Measurements from ENCODE around the gene PDZRN4. TPM values are rescaled to one million over a fixed set of nuclear protein-coding genes. Genes with fewer than 3 reads are reported as not detected.

PDZRN4 gene
- total RNA-seq, 3 donors from 2014 or later = 0.98 to 53.4 (median 2.8) TPM

DNA sequence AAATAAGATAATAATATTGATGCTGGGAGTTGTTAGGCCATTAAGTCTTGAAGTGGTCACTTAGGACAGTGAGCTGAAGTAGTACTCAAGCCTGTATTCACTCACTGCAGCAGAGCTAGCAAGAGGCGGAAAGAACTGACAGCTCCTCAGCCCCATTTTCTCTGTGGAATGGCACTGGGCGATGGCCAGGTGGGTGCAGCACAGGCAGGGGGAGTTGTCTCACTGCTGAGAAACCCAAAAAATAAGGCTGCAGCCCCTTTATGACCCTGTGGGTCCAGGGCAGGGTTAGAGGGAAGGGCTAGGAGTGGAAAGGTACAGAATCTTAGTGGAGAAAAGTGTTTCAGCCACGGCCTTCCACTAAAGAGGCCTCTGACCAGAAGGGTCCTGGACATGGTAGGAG is 35.5 kb downstream of the PDZRN4 start:
- H3K4me1 ChIP-seq = no peaks in the 10 kb centered on the region
- TF ChIP-seq CTCF (IDR thresholded peaks at IDR 0.05) (no peak), POLR2A (IDR thresholded peaks at IDR 0.05) (no peak), POLR2AphosphoS5 (IDR thresholded peaks at IDR 0.05) (no peak)
- no peak for DNase-seq (ENCODE audit: low spot score in 2 of 2)
- H3K27me3 ChIP-seq = no peaks in the 10 kb centered on the region
- no peaks in the 10 kb centered on the region for H3K36me3 ChIP-seq
- H3K4me3 ChIP-seq = no peak overlapping the region
- intact Hi-C loops (cut with DNase I; ENCODE audit: low total_unique reads) = no loop called here
- no peak overlapping the region for H3K27ac ChIP-seq
- H3K9me3 ChIP-seq = no peaks in the 10 kb centered on the region

GRCh38 chr12:41224066-41224465 is 35.9 kb downstream of the PDZRN4 start:
- Histone ChIP-seq H3K4me1 (no peaks in the 10 kb centered on the region), H3K27ac (no peak overlapping the region), H3K27me3 (no peaks in the 10 kb centered on the region), H3K4me3 (no peak overlapping the region), H3K36me3 (no peaks in the 10 kb centered on the region), H3K9me3 (no peaks in the 10 kb centered on the region)
- intact Hi-C loops (cut with DNase I; ENCODE audit: low total_unique reads) = no loop called here
- no peak for DNase-seq (ENCODE audit: low spot score in 2 of 2)
- TF ChIP-seq CTCF (IDR thresholded peaks at IDR 0.05) = no peak
- no peak for TF ChIP-seq POLR2AphosphoS5 (IDR thresholded peaks at IDR 0.05)
- TF ChIP-seq POLR2A (IDR thresholded peaks at IDR 0.05) = no peak

GRCh38 chr12:41225179-41225578 is 37.1 kb downstream of the PDZRN4 start:
- Histone ChIP-seq H3K4me3 (no peak overlapping the region), H3K9me3 (no peaks in the 10 kb centered on the region), H3K27me3 (no peaks in the 10 kb centered on the region), H3K36me3 (no peaks in the 10 kb centered on the region), H3K4me1 (no peaks in the 10 kb centered on the region), H3K27ac (no peak overlapping the region)
- DNase-seq (ENCODE audit: low spot score in 2 of 2) = no peak
- intact Hi-C loops (cut with DNase I; ENCODE audit: low total_unique reads) = no loop called here
- no peak for TF ChIP-seq CTCF (IDR thresholded peaks at IDR 0.05)
- no peak for TF ChIP-seq POLR2A (IDR thresholded peaks at IDR 0.05)
- no peak for TF ChIP-seq POLR2AphosphoS5 (IDR thresholded peaks at IDR 0.05)

DNA sequence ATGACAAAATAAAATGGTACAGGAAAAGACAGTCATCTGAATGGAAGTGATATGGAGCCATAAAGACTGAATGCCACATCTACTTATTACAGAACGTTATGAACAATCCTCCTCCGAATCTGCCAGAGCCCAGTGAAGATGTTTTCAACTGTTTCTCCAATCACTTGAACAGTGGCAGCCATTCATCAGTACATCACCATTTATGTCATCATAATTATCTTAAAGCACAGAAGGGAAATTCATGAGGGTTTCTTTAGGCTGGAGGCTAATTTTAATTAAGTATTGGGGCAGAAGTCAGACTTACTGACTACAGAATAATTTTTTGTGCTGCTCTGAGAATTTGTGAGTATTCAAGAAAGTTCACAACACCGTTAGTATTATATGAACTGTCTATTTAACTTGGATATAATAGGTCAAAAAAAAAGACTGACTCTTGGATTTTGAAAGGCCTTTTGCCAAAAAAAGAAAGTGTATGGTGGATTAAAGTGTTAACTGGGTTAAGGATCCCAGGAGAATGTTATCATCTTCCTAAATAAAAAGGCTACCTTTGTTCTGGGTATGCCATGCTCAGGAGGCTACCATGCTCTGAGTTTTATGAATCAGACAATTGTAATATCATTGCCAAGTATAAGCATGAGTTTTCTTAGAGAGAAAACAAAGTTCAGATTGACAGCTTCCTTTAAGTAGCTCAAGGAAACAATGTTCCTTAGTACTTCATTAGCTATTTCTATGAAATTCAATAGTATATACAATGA is 40.1 kb downstream of the PDZRN4 start:
- Histone ChIP-seq H3K4me3 (no peak overlapping the region), H3K4me1 (no peaks in the 10 kb centered on the region), H3K27ac (no peak overlapping the region), H3K9me3 (no peaks in the 10 kb centered on the region), H3K27me3 (no peaks in the 10 kb centered on the region), H3K36me3 (no peaks in the 10 kb centered on the region)
- intact Hi-C loops (cut with DNase I; ENCODE audit: low total_unique reads) = no loop called here
- no peak for TF ChIP-seq POLR2A (IDR thresholded peaks at IDR 0.05)
- TF ChIP-seq CTCF (IDR thresholded peaks at IDR 0.05) = no peak
- no peak for TF ChIP-seq POLR2AphosphoS5 (IDR thresholded peaks at IDR 0.05)
- no peak for DNase-seq (ENCODE audit: low spot score in 2 of 2)

DNA sequence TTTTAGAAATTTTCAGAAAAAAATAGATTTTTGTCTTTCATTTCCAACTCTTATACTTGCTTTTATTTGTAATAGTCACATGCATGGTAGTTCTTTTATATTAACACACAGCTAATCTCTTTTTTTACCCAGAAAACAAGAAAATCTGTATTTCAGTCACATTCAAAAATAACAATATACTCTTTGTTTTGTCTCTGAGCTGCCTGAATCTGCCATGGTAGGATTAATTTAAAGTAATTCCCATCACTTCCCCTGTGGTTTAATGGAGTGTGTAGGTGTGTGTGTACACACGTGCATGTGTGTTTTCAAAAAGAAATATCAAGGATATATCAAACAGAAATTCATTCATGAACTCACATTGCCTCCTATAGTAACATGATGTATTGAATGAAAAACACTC is 42.6 kb downstream of the PDZRN4 start:
- Histone ChIP-seq H3K4me1 (no peaks in the 10 kb centered on the region), H3K36me3 (no peaks in the 10 kb centered on the region), H3K4me3 (no peak overlapping the region), H3K9me3 (no peaks in the 10 kb centered on the region), H3K27me3 (no peaks in the 10 kb centered on the region), H3K27ac (no peak overlapping the region)
- intact Hi-C loops (cut with DNase I; ENCODE audit: low total_unique reads) = loop anchor here (5.0 kb wide), 1 partner anchor 638 kb away; no protein-coding TSS in a partner anchor
- DNase-seq (ENCODE audit: low spot score in 2 of 2) = no peak
- TF ChIP-seq POLR2A (IDR thresholded peaks at IDR 0.05) (no peak), POLR2AphosphoS5 (IDR thresholded peaks at IDR 0.05) (no peak), CTCF (IDR thresholded peaks at IDR 0.05) (no peak)
